SK-N-MC (cell line): ENCODE results near the gene GAS1.
A peak's percentile ranks its signal among the peaks of the same experiment; 100 is the strongest.

Experiments used
- DNase-seq: peaks from one replicate; pipeline ENCODE4 v3.0.0-alpha.2; 2011; ENCODE audit warnings: low read depth, low spot score
- H3K27ac ChIP-seq: fragments of 200-600 bp; sonication (generic); 2 replicates; pipeline ENCODE4 v1.5.1; 2016; ENCODE audit warnings: mixed run types
- H3K36me3 ChIP-seq: fragments of 200-600 bp; sonication (generic); 2 replicates; pipeline ENCODE4 v1.6.1; 2017; ENCODE audit warnings: antibody characterized with exemption, low read length, mixed read lengths; ENCODE audit not compliant: insufficient read depth
- H3K4me3 ChIP-seq: fragments of 200-600 bp; sonication (generic); 2 replicates; pipeline ENCODE4 v1.5.1; 2016
- H3K9ac ChIP-seq: fragments of 200-600 bp; sonication (generic); 2 replicates; pipeline ENCODE4 v1.8.0; 2017; ENCODE audit warnings: mixed run types, mixed read lengths; ENCODE audit not compliant: insufficient read length
- H3K9me3 ChIP-seq: fragments of 200-600 bp; sonication (generic); 2 replicates; pipeline ENCODE4 v1.6.1; 2017; ENCODE audit warnings: low read depth, mild to moderate bottlenecking, antibody characterized with exemption, low read length, moderate library complexity, mixed read lengths
- EZH2 ChIP-seq: fragments of 200-600 bp; sonication (generic); IDR thresholded peaks from one replicate; pipeline ENCODE4 v1.6.1; 2017; ENCODE audit warnings: antibody characterized with exemption
- FOXP2 ChIP-seq: optimal IDR thresholded peaks from 2 replicates; pipeline ENCODE3; 2011; ENCODE audit warnings: mild to moderate bottlenecking, moderate library complexity; ENCODE audit not compliant: insufficient read depth; ENCODE audit errors: extremely low read length, control extremely low read depth
- POLR2AphosphoS5 ChIP-seq: IDR thresholded peaks from 2 replicates; pipeline ENCODE4 v1.6.1; 2012; ENCODE audit warnings: mild to moderate bottlenecking, low read depth, low read length, borderline replicate concordance

Gene GAS1

DNA sequence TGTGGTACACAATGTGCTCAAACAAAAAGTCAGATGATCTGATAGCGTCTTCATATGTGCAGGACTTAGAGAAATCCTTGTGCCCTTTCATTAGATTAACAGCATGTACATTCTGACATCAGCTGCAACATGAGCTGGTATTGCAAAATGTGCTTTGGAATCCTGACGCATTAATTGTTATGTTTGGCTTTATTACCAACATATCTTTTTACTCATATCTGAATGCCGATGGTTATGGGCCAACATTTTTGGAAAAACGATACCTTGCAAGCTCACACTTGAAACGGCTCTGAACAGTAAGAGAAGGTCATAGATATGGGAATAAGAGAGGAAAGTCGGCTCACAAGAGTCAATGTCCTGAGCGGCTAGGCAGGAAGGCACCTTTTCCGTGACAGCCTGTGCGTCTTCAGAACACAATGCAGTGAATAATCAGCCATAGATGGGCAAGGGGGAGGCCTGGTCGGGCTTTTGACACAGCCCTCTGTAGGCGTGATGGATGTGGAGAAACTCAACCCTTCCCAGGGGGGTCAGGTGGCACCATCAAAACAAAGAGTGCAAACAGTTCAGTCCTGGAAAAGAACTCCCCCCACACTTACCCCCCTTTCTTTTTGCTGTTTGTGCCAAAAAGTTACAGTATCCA lies 36.4 kb upstream of the GAS1 start:
- no peak for TF ChIP-seq EZH2
- TF ChIP-seq POLR2AphosphoS5: no peak
- TF ChIP-seq FOXP2: no peak
- no peak for DNase-seq
- Histone ChIP-seq H3K4me3 (no peak overlapping the region), H3K9ac (no peak overlapping the region), H3K27ac (no peak overlapping the region), H3K9me3 (no peaks in the 10 kb centered on the region), H3K36me3 (no peaks in the 10 kb centered on the region)

DNA sequence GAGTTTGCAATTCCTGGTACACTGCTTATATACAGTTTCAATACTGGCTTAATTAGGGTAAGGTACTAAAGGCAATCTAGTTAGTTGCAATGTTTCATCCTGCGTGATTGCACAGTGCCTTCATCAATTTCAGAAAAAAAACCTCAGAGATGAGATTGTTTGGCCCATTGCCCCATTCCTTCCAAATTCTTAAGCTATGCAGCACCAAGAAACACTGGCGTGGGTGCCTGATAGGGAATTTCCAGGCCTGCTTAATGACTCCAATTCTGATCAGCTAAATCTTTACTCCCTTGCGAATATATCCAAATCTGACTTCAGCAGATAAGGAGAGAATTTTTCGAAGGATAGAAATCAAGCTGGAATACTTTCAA lies 35.9 kb upstream of the GAS1 start:
- Histone ChIP-seq H3K27ac (no peak overlapping the region), H3K9me3 (no peaks in the 10 kb centered on the region), H3K9ac (no peak overlapping the region), H3K36me3 (no peaks in the 10 kb centered on the region), H3K4me3 (no peak overlapping the region)
- no peak for DNase-seq
- TF ChIP-seq EZH2: no peak
- no peak for TF ChIP-seq FOXP2
- no peak for TF ChIP-seq POLR2AphosphoS5

DNA sequence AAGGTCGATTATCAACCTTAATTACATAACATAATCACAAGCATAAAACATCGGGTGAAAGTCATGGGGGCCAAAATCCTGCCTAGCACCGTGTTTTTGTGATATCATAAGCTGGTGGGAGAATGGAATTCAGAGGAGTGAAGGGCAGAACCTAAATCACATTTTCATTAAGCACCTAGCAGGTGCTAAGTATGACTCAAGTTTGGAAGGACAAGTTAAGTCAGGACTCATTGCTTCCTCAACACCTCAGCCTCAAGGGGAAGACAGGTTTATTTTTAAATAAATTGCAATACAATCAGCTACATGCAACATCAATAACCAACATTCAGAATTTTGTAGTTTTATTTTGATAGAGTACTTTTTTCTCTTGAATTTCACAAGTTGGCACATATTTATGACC lies 33.5 kb upstream of the GAS1 start:
- H3K9ac ChIP-seq: no peak overlapping the region
- TF ChIP-seq POLR2AphosphoS5 (no peak), EZH2 (no peak), FOXP2 (no peak)
- H3K36me3 ChIP-seq: no peaks in the 10 kb centered on the region
- DNase-seq: no peak
- no peak overlapping the region for H3K4me3 ChIP-seq
- no peak overlapping the region for H3K27ac ChIP-seq
- H3K9me3 ChIP-seq: no peaks in the 10 kb centered on the region

DNA sequence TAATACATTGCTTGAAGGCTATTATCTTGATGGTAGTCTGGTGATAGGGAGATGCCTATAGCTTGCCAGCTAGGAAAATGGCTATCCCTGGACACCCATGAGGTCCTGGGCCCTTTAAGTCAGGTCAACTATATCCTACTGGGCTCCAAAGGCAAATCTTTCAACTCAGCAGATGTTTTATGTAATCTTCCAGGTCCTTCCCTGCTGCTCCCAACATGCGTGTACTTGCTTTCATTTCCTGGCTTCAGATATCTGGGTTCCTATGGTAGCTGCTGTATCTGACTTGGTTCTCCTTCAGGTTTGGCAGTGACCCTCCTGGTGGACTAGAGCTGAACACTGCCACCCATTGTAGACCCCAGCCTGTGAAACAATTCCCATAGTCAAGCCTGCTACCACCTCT lies 32.4 kb upstream of the GAS1 start:
- H3K9ac ChIP-seq: no peak overlapping the region
- H3K36me3 ChIP-seq: no peaks in the 10 kb centered on the region
- no peak for DNase-seq
- H3K4me3 ChIP-seq: no peak overlapping the region
- TF ChIP-seq EZH2 (no peak), FOXP2 (no peak), POLR2AphosphoS5 (no peak)
- no peak overlapping the region for H3K27ac ChIP-seq
- no peaks in the 10 kb centered on the region for H3K9me3 ChIP-seq

DNA sequence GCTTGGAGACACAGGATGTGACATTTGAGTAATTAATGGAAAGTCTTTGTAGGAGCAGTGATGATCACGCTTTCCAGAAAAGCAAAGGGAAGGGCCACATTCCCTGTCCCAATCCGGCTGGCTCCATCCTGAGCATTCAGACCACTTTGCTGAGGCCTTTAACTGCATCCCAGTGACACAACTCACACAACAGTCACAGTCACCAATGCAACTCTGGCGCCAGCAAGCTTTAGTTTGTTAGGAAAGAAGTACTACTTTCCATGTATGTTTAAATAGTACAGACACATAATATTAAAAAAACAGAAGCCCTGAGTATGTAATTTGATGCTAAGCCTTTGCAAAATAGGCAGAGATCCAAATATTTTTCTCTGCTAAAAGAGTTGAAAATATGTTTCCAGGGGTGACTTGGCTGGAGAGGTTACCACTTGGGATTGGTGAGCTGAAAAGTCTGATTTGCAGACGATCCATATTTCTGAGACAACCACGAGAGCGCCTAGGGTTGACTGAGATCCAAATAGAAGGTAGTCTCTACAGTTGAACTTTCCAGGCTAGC lies 31.7 kb upstream of the GAS1 start:
- Histone ChIP-seq H3K9me3 (no peaks in the 10 kb centered on the region), H3K9ac (no peak overlapping the region), H3K27ac (no peak overlapping the region), H3K4me3 (no peak overlapping the region), H3K36me3 (no peaks in the 10 kb centered on the region)
- no peak for DNase-seq
- TF ChIP-seq EZH2 (no peak), POLR2AphosphoS5 (no peak), FOXP2 (no peak)

DNA sequence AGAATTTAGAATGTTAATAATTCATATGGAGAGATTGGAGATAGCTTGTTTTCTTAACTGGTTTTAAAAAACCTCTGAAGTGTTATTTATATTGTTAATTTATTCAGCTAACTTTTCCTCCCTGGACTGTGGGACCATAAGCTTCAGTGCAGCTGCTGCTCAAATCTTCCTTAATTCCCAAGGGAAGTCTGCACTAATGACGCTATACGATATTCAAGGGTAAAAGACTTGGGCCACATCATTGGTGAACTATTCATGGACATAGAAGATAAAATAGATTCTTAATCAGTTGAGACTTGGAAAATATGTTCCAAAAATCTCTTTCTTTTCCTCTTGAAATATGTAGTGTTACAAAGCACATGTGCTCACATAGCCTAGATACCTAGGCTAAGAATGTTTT lies 31.1 kb upstream of the GAS1 start:
- no peak for DNase-seq
- no peak overlapping the region for H3K9ac ChIP-seq
- TF ChIP-seq POLR2AphosphoS5 (no peak), EZH2 (no peak)
- H3K4me3 ChIP-seq: no peak overlapping the region
- no peak overlapping the region for H3K27ac ChIP-seq
- no peaks in the 10 kb centered on the region for H3K36me3 ChIP-seq
- no peaks in the 10 kb centered on the region for H3K9me3 ChIP-seq

DNA sequence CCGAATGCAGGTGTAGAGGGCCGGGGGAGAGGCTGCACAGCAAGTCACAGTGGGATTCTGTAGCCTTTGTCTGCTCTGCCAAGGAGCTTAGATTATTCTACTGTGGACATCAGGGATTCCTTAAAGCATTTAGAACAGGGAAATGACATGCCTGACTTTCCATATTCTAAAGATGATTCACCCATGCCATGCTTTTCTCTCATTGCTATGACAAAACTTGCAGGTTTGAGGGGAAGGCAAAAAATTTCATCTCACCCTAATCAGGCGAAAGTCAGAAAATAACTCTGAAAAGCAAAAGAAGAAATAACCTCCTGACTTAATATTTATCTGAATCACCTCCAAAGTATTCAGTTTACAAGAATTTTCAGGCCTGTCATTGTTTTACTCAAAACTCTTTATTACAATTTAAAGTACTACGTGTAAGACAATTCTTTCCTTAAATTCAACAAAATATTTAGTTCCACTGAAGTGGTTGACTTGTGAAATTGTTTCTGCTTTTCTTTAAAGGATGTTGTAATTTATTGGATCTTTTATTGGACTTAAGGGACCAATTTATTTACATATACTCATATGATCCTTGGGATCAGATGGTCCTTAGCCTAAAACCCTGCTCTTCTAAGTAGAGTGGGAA lies 30.0 kb upstream of the GAS1 start:
- Histone ChIP-seq H3K27ac (no peak overlapping the region), H3K36me3 (no peaks in the 10 kb centered on the region), H3K4me3 (no peak overlapping the region), H3K9ac (no peak overlapping the region), H3K9me3 (no peaks in the 10 kb centered on the region)
- TF ChIP-seq POLR2AphosphoS5: no peak
- TF ChIP-seq FOXP2: no peak
- TF ChIP-seq EZH2: no peak
- DNase-seq: no peak

DNA sequence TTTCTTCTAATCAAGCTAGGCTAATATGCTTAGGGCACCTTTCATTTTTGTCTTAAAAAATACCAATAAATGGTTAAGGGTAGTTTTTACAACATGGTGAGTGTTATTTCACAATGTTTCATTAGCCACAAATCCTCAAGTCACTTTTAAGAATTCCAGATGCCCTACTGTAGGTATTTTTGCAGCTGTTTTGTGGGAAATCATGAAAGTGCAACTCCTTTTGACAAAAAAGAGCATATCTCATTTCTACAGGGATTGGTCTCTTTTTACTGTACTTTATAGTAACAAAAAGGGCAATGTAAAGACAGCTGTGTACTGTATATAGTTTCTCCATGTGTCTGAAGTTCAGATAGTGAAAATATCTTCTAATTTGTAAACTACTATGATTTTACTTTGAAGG lies 28.3 kb upstream of the GAS1 start:
- Histone ChIP-seq H3K9me3 (no peaks in the 10 kb centered on the region), H3K27ac (peak overlapping the region; percentile 4; the same call in 1 of the 2 replicates), H3K36me3 (no peaks in the 10 kb centered on the region), H3K9ac (no peak overlapping the region), H3K4me3 (no peak overlapping the region)
- DNase-seq: no peak
- TF ChIP-seq FOXP2: no peak
